Skeletal muscle tissue (tissue), 4 donors: Measurements from ENCODE around the gene SLC25A21. TPM values are rescaled to one million over a fixed set of nuclear protein-coding genes. Genes with fewer than 3 reads are reported as not detected.

Experiments used
- H3K27ac ChIP-seq: one replicate; pipeline ENCODE4 v1.7.0; 2013; ENCODE audit warnings: mild to moderate bottlenecking, low read depth, low read length, inconsistent platforms
- H3K27me3 ChIP-seq, 3 donors: one replicate each; pipeline ENCODE4 v1.7.0; 2013; ENCODE audit warnings: low read length in 3 of 3; ENCODE audit not compliant: control insufficient read depth in 3 of 3, insufficient read depth in 3 of 3
- H3K36me3 ChIP-seq, 3 donors: one replicate each; pipeline ENCODE4 v1.7.0; 2013; ENCODE audit warnings: low read length in 3 of 3; ENCODE audit not compliant: control insufficient read depth in 3 of 3, insufficient read depth in 3 of 3
- H3K4me1 ChIP-seq, 3 donors: one replicate each; pipeline ENCODE4 v1.7.0; 2013; ENCODE audit warnings: low read length in 3 of 3, mild to moderate bottlenecking in 3 of 3; ENCODE audit not compliant: control insufficient read depth in 3 of 3, insufficient read depth in 3 of 3
- H3K4me3 ChIP-seq, 3 donors: one replicate each; pipeline ENCODE4 v1.7.0; 2013; ENCODE audit warnings: low read length in 3 of 3
- H3K9ac ChIP-seq, 3 donors: one replicate each; pipeline ENCODE4 v1.7.0; 2013; ENCODE audit warnings: low read length in 3 of 3, mild to moderate bottlenecking in 3 of 3, moderate library complexity in 2 of 3, low read depth in 1 of 3
- H3K9me3 ChIP-seq, 3 donors: one replicate each; pipeline ENCODE4 v1.7.0; 2013; ENCODE audit warnings: low read length in 3 of 3; ENCODE audit not compliant: control insufficient read depth in 3 of 3
- total RNA-seq: library from RNA; depleted of rRNA; stranded (reverse); fragments of >200 nt; gene quantifications from one replicate; pipeline ENCODE4 v1.2.3, GENCODE V29; 2014
- donor health status: Osteomylitis.

SLC25A21 gene
- total RNA-seq, 1 donor from 2014 or later = 2.1 TPM

DNA sequence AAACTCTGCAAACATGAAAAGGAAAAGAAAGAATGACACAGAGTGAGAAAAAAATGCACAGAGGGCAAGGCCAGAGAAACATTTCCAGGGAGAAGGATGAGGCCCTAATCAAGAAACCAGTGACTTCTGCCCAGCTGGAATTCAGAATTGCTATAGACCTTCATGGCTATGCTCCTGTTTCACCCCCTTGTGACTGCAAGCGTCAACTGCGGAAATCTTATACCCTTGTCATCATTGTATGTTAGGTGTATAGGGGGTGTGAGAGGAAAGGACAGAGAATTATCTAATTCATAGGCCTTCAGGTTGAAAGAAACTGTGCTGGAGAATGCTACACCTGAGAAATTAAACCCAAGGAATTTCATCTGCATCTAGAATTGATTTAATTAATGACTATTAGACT lies 117.5 kb downstream of the SLC25A21 start:
- H3K36me3 ChIP-seq = no peaks in the 10 kb centered on the region
- H3K4me1 ChIP-seq = no peaks in the 10 kb centered on the region
- peaks cover 0 to 4% (median 0%) of the 10 kb centered on the region in 3 donors for H3K9me3 ChIP-seq
- no peak overlapping the region for H3K27ac ChIP-seq
- H3K4me3 ChIP-seq = no peak overlapping the region
- H3K9ac ChIP-seq = no peak overlapping the region
- no peaks in the 10 kb centered on the region for H3K27me3 ChIP-seq

DNA sequence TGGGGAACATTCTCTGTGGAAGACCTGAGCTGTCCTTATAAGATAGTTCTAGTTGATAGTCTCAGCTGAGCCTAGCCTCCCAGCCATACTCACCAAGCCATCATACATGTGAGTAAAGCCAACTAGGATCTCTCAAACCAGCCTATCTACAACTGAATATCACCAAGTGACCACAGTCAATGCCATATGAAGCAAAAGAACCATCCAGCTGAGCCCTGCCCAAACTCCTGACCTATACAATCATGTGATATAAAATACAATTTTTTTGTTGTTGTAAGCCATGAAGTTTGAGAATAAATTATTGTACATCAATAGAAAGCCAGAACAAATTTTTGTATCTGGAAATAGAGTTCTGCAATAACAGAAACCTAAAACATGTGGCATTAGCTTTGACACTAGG lies 118.3 kb downstream of the SLC25A21 start:
- H3K4me3 ChIP-seq = no peak overlapping the region
- no peaks in the 10 kb centered on the region for H3K36me3 ChIP-seq
- no peaks in the 10 kb centered on the region for H3K4me1 ChIP-seq
- no peak overlapping the region for H3K9ac ChIP-seq
- H3K27me3 ChIP-seq = no peaks in the 10 kb centered on the region
- peaks cover 0 to 4% (median 0%) of the 10 kb centered on the region in 3 donors for H3K9me3 ChIP-seq
- H3K27ac ChIP-seq = no peak overlapping the region

DNA sequence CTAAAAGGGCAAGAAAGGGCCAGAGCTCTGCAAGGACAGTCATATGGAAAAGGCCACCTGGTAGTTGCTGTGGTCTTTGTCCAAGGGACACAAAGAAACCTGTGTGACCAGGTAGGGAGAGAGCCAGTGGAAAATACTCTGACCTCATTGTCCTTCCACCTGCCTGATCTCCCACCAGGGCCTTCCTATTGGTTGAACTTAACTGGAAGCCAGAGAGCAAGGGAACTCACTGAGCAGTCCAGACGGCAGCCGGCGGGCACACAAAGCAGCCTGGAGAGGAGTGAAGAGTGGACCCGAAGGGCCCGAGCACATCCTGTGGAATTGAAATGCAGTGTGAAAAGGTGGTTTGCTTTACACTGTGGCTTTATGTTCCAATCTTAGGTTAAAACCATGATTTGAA lies 120.7 kb downstream of the SLC25A21 start:
- no peak overlapping the region for H3K27ac ChIP-seq
- H3K4me1 ChIP-seq = no peaks in the 10 kb centered on the region
- H3K27me3 ChIP-seq = no peaks in the 10 kb centered on the region
- H3K9ac ChIP-seq = no peak overlapping the region
- peaks cover 0 to 4% (median 0%) of the 10 kb centered on the region in 3 donors for H3K9me3 ChIP-seq
- no peak overlapping the region for H3K4me3 ChIP-seq
- no peaks in the 10 kb centered on the region for H3K36me3 ChIP-seq

GRCh38 chr14:37051153-37051552 lies 121.3 kb downstream of the SLC25A21 start:
- no peaks in the 10 kb centered on the region for H3K4me1 ChIP-seq
- no peak overlapping the region for H3K9ac ChIP-seq
- H3K9me3 ChIP-seq = peaks cover 0 to 4% (median 0%) of the 10 kb centered on the region in 3 donors
- H3K27ac ChIP-seq = no peak overlapping the region
- H3K27me3 ChIP-seq = no peaks in the 10 kb centered on the region
- H3K4me3 ChIP-seq = no peak overlapping the region
- H3K36me3 ChIP-seq = no peaks in the 10 kb centered on the region

- no peak overlapping the region for H3K4me3 ChIP-seq
- H3K27ac ChIP-seq = no peak overlapping the region
- no peaks in the 10 kb centered on the region for H3K9me3 ChIP-seq
- H3K4me1 ChIP-seq = no peaks in the 10 kb centered on the region
- H3K9ac ChIP-seq = no peak overlapping the region
- no peaks in the 10 kb centered on the region for H3K36me3 ChIP-seq
- no peaks in the 10 kb centered on the region for H3K27me3 ChIP-seq
Observed at GRCh38 chr14:37048666-37049071, 123.7 kb downstream of the SLC25A21 start.

DNA sequence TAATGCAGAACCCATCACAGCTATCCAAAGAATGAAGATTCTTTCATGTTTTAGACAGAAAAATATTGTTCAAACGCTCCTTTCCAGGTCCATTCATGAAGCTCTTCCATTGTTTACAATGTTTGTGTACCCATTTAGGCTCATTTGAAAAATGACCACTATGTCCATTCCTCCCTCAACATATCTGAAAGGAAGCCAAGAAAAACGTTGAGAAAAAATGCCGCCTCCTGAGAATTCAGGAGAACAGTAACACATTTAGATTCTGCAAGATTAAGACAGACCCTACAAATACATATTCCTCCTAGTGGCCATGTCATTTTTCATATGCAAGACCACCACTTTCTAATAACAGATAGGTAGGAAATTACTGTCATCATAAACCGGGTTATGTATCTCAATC lies 124.4 kb downstream of the SLC25A21 start:
- no peaks in the 10 kb centered on the region for H3K36me3 ChIP-seq
- H3K4me1 ChIP-seq = no peaks in the 10 kb centered on the region
- H3K9me3 ChIP-seq = no peaks in the 10 kb centered on the region
- H3K27ac ChIP-seq = no peak overlapping the region
- H3K4me3 ChIP-seq = no peak overlapping the region
- no peak overlapping the region for H3K9ac ChIP-seq
- no peaks in the 10 kb centered on the region for H3K27me3 ChIP-seq

DNA sequence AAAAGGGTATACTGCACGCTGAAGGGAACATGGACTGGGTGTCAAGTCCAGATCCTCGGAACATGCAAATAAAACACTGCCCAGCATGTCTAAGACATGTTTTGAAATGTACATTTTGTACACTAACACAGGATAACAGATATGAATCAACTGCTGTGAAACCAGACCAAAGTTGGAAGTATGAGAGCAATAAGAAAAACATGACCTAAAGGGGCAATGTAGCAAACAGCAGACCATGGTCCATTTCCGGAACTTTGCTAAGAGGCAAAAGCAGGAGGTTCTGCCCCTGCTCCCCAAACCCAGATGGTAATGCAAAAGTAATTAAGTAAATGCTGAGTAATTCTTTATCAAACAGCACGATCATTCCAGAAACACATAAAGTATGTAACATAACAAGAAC lies 125.2 kb downstream of the SLC25A21 start:
- Histone ChIP-seq H3K27ac (no peak overlapping the region), H3K9ac (no peak overlapping the region), H3K36me3 (no peaks in the 10 kb centered on the region), H3K4me3 (no peak overlapping the region), H3K27me3 (no peaks in the 10 kb centered on the region), H3K9me3 (no peaks in the 10 kb centered on the region), H3K4me1 (no peaks in the 10 kb centered on the region)

GRCh38 chr14:37046815-37047214 lies 125.6 kb downstream of the SLC25A21 start:
- Histone ChIP-seq H3K36me3 (no peaks in the 10 kb centered on the region), H3K9ac (no peak overlapping the region)

DNA sequence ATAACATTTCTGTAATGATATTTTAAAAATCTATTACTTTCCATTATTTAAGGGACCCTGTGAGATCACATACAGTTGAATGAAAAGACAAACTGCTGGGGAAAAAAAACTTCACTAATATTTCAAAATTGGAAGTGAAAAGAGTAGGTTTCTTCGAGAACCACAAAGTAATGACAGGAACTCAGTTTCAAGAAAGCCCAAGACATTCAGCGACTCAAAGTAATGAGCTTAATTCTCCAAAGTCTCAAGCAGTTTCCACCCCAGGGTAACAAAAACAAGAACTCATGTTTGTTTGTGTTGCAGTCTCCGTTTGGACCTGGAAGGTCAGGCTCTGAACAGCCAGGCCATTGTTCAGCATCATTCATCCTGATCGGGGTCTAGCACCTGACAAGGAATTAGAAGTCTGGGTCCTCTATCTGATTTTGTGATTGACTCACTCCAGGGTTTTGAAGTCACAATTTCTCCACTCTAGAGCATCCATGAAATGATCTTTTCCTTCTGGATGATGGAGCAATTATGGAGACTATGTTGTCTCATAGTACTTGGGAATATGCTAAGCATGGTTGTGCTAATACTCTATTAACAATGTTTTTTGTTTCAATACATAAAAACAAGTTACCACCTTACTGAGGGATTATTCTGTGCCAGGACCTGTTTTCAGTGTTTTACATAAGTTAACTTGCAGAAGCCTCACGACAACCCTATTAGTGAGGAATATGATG lies 126.9 kb downstream of the SLC25A21 start:
- no peak overlapping the region for H3K27ac ChIP-seq
- H3K9me3 ChIP-seq = no peaks in the 10 kb centered on the region
- no peaks in the 10 kb centered on the region for H3K36me3 ChIP-seq
- no peak overlapping the region for H3K4me3 ChIP-seq
- H3K4me1 ChIP-seq = no peaks in the 10 kb centered on the region
- H3K27me3 ChIP-seq = no peaks in the 10 kb centered on the region
- H3K9ac ChIP-seq = no peak overlapping the region

More at GRCh38 chr14:37046815-37047214, 125.6 kb downstream of the SLC25A21 start:
- H3K9me3 ChIP-seq = no peaks in the 10 kb centered on the region
- H3K4me1 ChIP-seq = no peaks in the 10 kb centered on the region
- H3K27me3 ChIP-seq = no peaks in the 10 kb centered on the region
- no peak overlapping the region for H3K4me3 ChIP-seq
- no peak overlapping the region for H3K27ac ChIP-seq

GRCh38 chr14:37037636-37038387 lies 134.6 kb downstream of the SLC25A21 start:
- Histone ChIP-seq H3K27me3 (no peaks in the 10 kb centered on the region), H3K36me3 (no peaks in the 10 kb centered on the region), H3K9me3 (no peaks in the 10 kb centered on the region), H3K4me3 (no peak overlapping the region), H3K27ac (no peak overlapping the region), H3K9ac (no peak overlapping the region), H3K4me1 (peaks cover 0 to 4% (median 0%) of the 10 kb centered on the region in 3 donors)
